Heart right ventricle (tissue), 16 donors: ENCODE data around the gene HOXC11. TPM values are rescaled to one million over a fixed set of nuclear protein-coding genes. Genes with fewer than 3 reads are reported as not detected.

Experiments
- ATAC-seq, 8 donors: fragments of 200-7000 bp; cut with Tn5 transposase; one replicate each; pipeline ENCODE4 v1.9.1; 2020; ENCODE audit warnings: mild to moderate bottlenecking in 8 of 8, moderate library complexity in 8 of 8, moderate number of reproducible peaks in 1 of 8
- DNase-seq, 2 donors: peaks; one replicate each; pipeline ENCODE4 v3.0.0-alpha.2; 2020
- H3K27ac ChIP-seq, 10 donors: fragments of 200-600 bp; sonication (generic) in 2 of 10; one replicate each; pipeline versions ENCODE4 v1.5.0 to v1.8.0; 2020 to 2022; ENCODE audit warnings: mild to moderate bottlenecking in 3 of 10
- H3K27me3 ChIP-seq, 7 donors: fragments of 200-600 bp; one replicate each; pipeline ENCODE4 v1.8.0; 2021 to 2022; ENCODE audit warnings: mild to moderate bottlenecking in 2 of 7
- H3K36me3 ChIP-seq, 9 donors: fragments of 200-600 bp; sonication (generic) in 1 of 9; one replicate each; pipeline versions ENCODE4 v1.5.0 to v1.8.0; 2020 to 2022; ENCODE audit warnings: mild to moderate bottlenecking in 2 of 9
- H3K4me1 ChIP-seq, 9 donors: fragments of 200-600 bp; sonication (generic) in 1 of 9; one replicate each; pipeline versions ENCODE4 v1.5.0 to v1.8.0; 2020 to 2022; ENCODE audit warnings: mild to moderate bottlenecking in 4 of 9
- H3K4me3 ChIP-seq, 10 donors: fragments of 200-600 bp; sonication (generic) in 2 of 10; one replicate each; pipeline versions ENCODE4 v1.5.0 to v1.8.0; 2020 to 2022; ENCODE audit warnings: mild to moderate bottlenecking in 7 of 10, moderate library complexity in 2 of 10
- H3K9me3 ChIP-seq, 11 donors: fragments of 200-600 bp in 10 of 11; sonication (generic) in 2 of 11; one replicate each; pipeline versions ENCODE4 v1.5.0 to v1.8.0; 2013 to 2022; ENCODE audit warnings: mild to moderate bottlenecking in 2 of 11, control low read depth in 1 of 11, moderate library complexity in 1 of 11
- WGBS, 2 donors: extraction: QIAGEN DNeasy Blood & Tissue Kit; methylation state at CpG; one replicate each; pipeline ENCODE4 v1.1.7; 2013; ENCODE audit warnings: inconsistent platforms in 1 of 2; 5-methylcytosine and 5-hydroxymethylcytosine counted together
- intact Hi-C, 10 donors: fragments of 100-400 bp; cut with DNase I; formaldehyde crosslinking; loops; one replicate each; pipeline versions ENCODE4 v1.11.1 to v1.14.2; 2022
- polyA plus RNA-seq, 2 donors: library from polyadenylated mRNA; stranded (reverse); fragments of 200-250 nt; gene quantifications; one replicate each; pipeline ENCODE4 v1.2.3, GENCODE V29; 2013
- total RNA-seq, 10 donors: library from RNA; stranded (reverse); fragmentation: NEBNext Ultra II Directional in 3 of 10; extraction: Animal tissue kit (Norgen Biotek cat#: 25700) in 3 of 10; gene quantifications; one replicate each; pipeline versions ENCODE4 v1.2.1 to v1.2.4, GENCODE V29; 2021 to 2023
- TF ChIP-seq, protein P1 (sequence below), 9 donors: fragments of 200-600 bp; sonication (generic) in 2 of 9; IDR thresholded peaks; one replicate each; pipeline versions ENCODE4 v1.5.0 to v1.8.0; 2021 to 2022; ENCODE audit warnings: antibody characterized with exemption in 9 of 9, mild to moderate bottlenecking in 5 of 9, moderate library complexity in 1 of 9
- donor health status: Arrhythmogenic right ventricular cardiomyopathy.
- donor health status: ischemic (EF 13 %, LVEDD 7.1; RV severe dilation, severe dysfunction).
- donor health status: healthy with polysubstance abuse.
- donor health status: DM: no; HTN: yes; CAD: no.
- donor health status: DM: no; HTN: no; CAD: no.
- donor health status: ischemic (EF 25% LVEDD 6.9; RV normal size, moderate dysfunction).
- donor health status: ischemic (EF 25% LVEDD 5.7; RV mildly dilated, moderate dysfunction).
- donor health status: healthy.
- donor health status: DM: yes; HTN: yes; CAD: no.
- donor health status: Ischemic cardiomyopathy.
- donor health status: ischemic (EF 35%, LVEDD 5.7; RV mildly dilated, moderate dysfunction).
- donor health status: nonischemic (EF 11% LVEDD 7.7; RV severe dilation, severe dysfunction).
- donor health status: DM: yes; HTN: yes; CAD: no.
- donor health status: PGD.
- donor health status: ischemic (EF 29% LVEDD 5.4; RV normal size, mild dysfunction).
- donor health status: nonischemic (EF 23%, LVEDD 6.1; RV moderate dilation, normal function).

HOXC11 gene
- total and polyA plus RNA-seq, 12 donors, result not detected

DNA sequence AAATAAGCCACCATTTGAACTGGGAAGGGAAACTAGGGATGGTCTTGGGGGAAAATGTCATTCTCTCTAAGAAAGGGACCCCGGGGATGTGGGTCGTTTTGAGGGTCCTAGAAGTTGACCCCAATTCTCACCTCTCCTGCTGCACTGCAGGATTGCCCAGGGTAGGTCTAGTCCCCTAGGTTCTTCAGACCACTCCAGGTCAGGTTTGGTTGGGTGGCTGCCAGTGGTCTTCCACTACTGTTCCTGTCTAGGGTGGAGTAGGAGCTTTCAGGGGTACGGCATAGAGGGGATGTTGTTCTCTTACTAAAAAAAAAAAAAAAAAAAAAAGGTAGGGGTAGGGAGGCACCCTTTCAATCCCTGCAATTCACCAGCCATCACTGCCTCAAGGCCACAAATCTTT is 43.1 kb downstream of the HOXC11 start:
- H3K4me1 ChIP-seq, result peaks cover 5 to 42% (median 31%) of the 10 kb centered on the region in 9 donors
- ATAC-seq, result no peak
- H3K27ac ChIP-seq, result no peak overlapping the region
- H3K36me3 ChIP-seq, result no peaks in the 10 kb centered on the region
- no peak for DNase-seq
- H3K9me3 ChIP-seq, result no peaks in the 10 kb centered on the region
- intact Hi-C loops, result loop anchor here in 1 of 10 donors (10.0 kb wide), 1 partner anchor 339 kb away; no protein-coding TSS in a partner anchor
- 15 to 21% methylated on average over 3 of the region's 3 CpGs for WGBS, 2 donors
- no peak overlapping the region for H3K4me3 ChIP-seq
- TF ChIP-seq, protein P1, sequence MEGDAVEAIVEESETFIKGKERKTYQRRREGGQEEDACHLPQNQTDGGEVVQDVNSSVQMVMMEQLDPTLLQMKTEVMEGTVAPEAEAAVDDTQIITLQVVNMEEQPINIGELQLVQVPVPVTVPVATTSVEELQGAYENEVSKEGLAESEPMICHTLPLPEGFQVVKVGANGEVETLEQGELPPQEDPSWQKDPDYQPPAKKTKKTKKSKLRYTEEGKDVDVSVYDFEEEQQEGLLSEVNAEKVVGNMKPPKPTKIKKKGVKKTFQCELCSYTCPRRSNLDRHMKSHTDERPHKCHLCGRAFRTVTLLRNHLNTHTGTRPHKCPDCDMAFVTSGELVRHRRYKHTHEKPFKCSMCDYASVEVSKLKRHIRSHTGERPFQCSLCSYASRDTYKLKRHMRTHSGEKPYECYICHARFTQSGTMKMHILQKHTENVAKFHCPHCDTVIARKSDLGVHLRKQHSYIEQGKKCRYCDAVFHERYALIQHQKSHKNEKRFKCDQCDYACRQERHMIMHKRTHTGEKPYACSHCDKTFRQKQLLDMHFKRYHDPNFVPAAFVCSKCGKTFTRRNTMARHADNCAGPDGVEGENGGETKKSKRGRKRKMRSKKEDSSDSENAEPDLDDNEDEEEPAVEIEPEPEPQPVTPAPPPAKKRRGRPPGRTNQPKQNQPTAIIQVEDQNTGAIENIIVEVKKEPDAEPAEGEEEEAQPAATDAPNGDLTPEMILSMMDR (IDR thresholded peaks at IDR 0.05), result no peak
- peaks cover 26 to 100% (median 96%) of the 10 kb centered on the region in 7 donors for H3K27me3 ChIP-seq

DNA sequence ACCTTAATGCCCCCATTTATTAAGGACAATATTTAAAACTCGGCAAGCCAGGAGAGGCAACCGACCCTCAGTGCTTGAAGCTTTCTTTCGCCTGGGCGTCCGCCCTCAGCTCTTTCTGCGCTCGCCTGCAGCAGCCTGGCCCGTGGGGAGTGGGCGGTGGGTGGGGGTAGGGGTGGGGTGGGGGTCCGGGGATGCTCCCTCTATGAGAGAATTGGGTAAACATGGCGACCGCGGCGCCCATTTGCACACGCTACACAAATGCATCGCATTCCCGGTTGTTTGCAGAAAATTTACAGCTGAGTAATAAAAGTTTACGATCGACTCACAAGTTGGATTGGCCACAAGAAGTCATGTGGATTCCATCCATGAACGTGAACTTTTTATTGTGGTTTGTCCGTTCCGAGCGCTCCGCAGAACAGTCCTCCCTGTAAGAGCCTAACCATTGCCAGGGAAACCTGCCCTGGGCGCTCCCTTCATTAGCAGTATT is 43.6 kb downstream of the HOXC11 start:
- H3K27me3 ChIP-seq, result peaks cover 26 to 100% (median 96%) of the 10 kb centered on the region in 7 donors
- TF ChIP-seq, protein P1 (IDR thresholded peaks at IDR 0.05), result no peak
- no peak for ATAC-seq
- peak overlapping the region in 5 of 10 donors; percentile 40 to 52 (median 49) for H3K4me3 ChIP-seq
- H3K27ac ChIP-seq, result no peak overlapping the region
- H3K9me3 ChIP-seq, result no peaks in the 10 kb centered on the region
- intact Hi-C loops, result loop anchor here in 1 of 10 donors (10.0 kb wide), 1 partner anchor 338 kb away; no protein-coding TSS in a partner anchor
- WGBS, 2 donors, result 3 to 4% methylated on average over 25 of the region's 25 CpGs
- DNase-seq, result no peak
- H3K4me1 ChIP-seq, result peaks cover 5 to 42% (median 31%) of the 10 kb centered on the region in 9 donors
- no peaks in the 10 kb centered on the region for H3K36me3 ChIP-seq

DNA sequence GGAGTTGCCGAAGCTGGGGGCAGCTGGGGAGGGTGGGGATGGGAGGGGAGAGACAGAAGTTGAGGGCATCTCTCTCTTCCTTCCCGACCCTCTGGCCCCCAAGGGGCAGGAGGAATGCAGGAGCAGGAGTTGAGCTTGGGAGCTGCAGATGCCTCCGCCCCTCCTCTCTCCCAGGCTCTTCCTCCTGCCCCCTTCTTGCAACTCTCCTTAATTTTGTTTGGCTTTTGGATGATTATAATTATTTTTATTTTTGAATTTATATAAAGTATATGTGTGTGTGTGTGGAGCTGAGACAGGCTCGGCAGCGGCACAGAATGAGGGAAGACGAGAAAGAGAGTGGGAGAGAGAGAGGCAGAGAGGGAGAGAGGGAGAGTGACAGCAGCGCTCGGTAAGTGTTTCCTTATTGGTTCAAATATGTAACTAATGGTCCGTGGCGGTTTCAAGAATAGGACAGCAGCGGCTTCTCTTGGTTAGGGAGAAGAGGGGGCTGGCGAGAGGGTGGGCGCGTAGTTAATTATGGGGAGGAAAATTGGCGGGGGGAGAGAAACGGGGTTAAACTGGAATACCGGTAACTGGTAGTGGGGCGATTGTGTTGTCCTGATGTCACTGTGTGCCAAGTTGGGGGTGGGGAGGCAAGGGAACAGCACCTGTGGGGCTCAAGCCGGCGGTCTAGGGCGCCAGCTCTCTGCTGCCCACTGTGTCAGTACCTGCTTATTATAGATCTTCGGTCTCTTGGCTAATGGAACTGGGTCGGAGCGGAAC is 44.3 kb downstream of the HOXC11 start:
- 2 to 4% methylated on average over 24 of the region's 24 CpGs for WGBS, 2 donors
- peaks cover 26 to 100% (median 96%) of the 10 kb centered on the region in 7 donors for H3K27me3 ChIP-seq
- peak overlapping the region in 3 of 10 donors; percentile 6 to 50 (median 16) for H3K27ac ChIP-seq
- H3K36me3 ChIP-seq, result no peaks in the 10 kb centered on the region
- intact Hi-C loops, result loop anchor here in 1 of 10 donors (10.0 kb wide), 1 partner anchor 338 kb away; no protein-coding TSS in a partner anchor
- H3K9me3 ChIP-seq, result no peaks in the 10 kb centered on the region
- ATAC-seq (peak; percentile 17 to 57 (median 46)), DNase-seq (no peak)
- H3K4me1 ChIP-seq, result peaks cover 5 to 42% (median 31%) of the 10 kb centered on the region in 9 donors
- TF ChIP-seq, protein P1 (IDR thresholded peaks at IDR 0.05), result no peak
- peak overlapping the region; percentile 16 to 53 (median 49) for H3K4me3 ChIP-seq

DNA sequence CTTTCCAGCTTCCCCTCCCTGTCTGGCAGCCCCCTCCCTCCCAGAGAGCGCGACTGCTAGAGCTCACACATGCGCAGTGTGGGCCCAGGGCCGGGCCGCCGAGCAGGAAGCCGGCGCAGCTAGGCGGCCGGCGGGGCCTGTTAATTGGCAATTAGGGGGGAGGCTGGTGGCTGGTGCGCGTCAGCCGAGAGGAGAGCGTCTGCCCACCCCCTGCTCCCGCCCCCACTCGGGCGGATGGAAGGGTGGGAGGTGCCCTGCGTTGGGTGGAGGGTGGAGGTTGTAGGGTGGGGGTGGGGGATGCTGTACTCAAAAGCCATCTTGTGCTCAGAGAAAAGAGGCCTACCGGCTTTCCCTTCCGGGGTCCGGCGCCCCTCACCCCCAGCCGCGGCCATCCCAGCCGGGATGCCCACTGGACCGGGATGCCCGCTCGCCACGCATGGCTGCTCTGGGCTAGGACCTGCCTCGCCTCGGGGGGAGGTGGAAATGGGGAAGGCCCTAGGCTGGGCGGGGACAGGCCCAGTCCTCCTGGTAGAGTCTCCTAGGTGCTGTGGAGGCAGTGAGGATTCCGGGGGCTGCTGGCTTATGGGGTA is 45.0 kb downstream of the HOXC11 start:
- intact Hi-C loops, result loop anchor here in 1 of 10 donors (10.0 kb wide), 1 partner anchor 337 kb away; no protein-coding TSS in a partner anchor
- Histone ChIP-seq H3K9me3 (no peaks in the 10 kb centered on the region), H3K27ac (peak overlapping the region in 3 of 10 donors; percentile 6 to 50 (median 16))

More for the DNA sequence above, 45.0 kb downstream of the HOXC11 start:
- DNase-seq (peak; percentile 40 to 75), ATAC-seq (peak; percentile 80 to 89 (median 86))
- Histone ChIP-seq H3K27me3 (peaks cover 22 to 100% (median 96%) of the 10 kb centered on the region in 7 donors), H3K36me3 (no peaks in the 10 kb centered on the region), H3K4me3 (peak overlapping the region; percentile 16 to 53 (median 49)), H3K4me1 (peaks cover 5 to 42% (median 31%) of the 10 kb centered on the region in 9 donors)
- whole genome bisulfite sequencing, 2 donors, result 8 to 11% methylated on average over 34 of the region's 34 CpGs
- TF ChIP-seq, protein P1 (IDR thresholded peaks at IDR 0.05), result no peak
